Measurements from ENCODE around the gene CBLB. TPM values are rescaled to one million over a fixed set of nuclear protein-coding genes. Genes with fewer than 3 reads are reported as not detected.
A peak's percentile ranks its signal among the peaks of the same experiment; 100 is the strongest.

The CBLB gene
- total RNA-seq, 1 donor from 2014 or later: 29.7 TPM

DNA sequence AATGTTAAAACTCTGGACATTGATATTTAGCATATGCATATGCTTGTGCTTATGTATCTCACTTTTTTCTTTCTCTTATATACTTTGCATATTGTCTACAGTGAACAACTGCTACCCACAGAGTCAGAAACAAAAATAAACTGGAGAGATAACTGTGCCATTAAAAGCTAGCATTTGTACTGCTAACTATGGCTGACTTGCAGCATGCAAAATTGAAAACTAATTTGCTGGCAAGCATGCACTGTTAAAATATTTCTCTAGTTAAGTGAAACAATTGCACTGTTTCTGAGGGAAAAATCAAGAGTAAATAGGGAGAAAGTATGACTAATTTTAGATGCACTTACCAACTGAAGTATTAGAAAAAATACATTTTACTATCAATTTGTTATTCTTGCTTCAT, 177.8 kb downstream of the CBLB start:
- DNase-seq (no peak), ATAC-seq (no peak)
- Histone ChIP-seq H3K4me1 (peaks cover 5% of the 10 kb centered on the region), H3K4me3 (no peak overlapping the region), H3K27me3 (ENCODE audit: low read depth) (no peaks in the 10 kb centered on the region), H3K27ac (no peak overlapping the region), H3K9me3 (no peaks in the 10 kb centered on the region), H3K36me3 (peaks cover 16% of the 10 kb centered on the region)
- intact Hi-C loops (cut with DNase I): no loop called here
- TF ChIP-seq, protein P1, sequence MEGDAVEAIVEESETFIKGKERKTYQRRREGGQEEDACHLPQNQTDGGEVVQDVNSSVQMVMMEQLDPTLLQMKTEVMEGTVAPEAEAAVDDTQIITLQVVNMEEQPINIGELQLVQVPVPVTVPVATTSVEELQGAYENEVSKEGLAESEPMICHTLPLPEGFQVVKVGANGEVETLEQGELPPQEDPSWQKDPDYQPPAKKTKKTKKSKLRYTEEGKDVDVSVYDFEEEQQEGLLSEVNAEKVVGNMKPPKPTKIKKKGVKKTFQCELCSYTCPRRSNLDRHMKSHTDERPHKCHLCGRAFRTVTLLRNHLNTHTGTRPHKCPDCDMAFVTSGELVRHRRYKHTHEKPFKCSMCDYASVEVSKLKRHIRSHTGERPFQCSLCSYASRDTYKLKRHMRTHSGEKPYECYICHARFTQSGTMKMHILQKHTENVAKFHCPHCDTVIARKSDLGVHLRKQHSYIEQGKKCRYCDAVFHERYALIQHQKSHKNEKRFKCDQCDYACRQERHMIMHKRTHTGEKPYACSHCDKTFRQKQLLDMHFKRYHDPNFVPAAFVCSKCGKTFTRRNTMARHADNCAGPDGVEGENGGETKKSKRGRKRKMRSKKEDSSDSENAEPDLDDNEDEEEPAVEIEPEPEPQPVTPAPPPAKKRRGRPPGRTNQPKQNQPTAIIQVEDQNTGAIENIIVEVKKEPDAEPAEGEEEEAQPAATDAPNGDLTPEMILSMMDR (IDR thresholded peaks at IDR 0.05): no peak

DNA sequence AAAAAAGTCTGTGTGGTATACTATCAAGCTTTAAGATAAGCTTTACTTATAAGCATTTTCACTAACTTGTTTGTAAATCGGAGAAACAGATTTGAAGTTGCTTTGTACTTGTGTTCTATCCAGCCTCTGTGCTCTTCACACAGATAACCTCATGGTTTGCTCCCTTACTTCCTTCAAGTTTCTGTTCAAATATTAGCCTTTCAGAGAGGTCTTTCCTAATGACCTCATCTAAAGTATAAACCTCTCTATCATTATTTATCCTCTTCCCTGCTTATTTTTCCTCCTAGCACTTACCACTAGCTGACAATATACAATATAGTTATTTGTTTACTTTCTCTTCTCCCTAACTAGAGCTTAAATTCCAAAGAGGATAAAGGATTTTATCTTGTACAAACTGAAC, 180.0 kb downstream of the CBLB start:
- H3K27me3 ChIP-seq (ENCODE audit: low read depth): no peaks in the 10 kb centered on the region
- no peaks in the 10 kb centered on the region for H3K9me3 ChIP-seq
- no peak overlapping the region for H3K4me3 ChIP-seq
- no peak overlapping the region for H3K27ac ChIP-seq
- ATAC-seq: no peak
- intact Hi-C loops (cut with DNase I): loop anchor here (10.0 kb wide), 1 partner anchor 916 kb away; no protein-coding TSS in a partner anchor
- no peak for DNase-seq
- peaks cover 26% of the 10 kb centered on the region for H3K36me3 ChIP-seq
- peaks cover 5% of the 10 kb centered on the region for H3K4me1 ChIP-seq
- TF ChIP-seq, protein P1 (IDR thresholded peaks at IDR 0.05): no peak

DNA sequence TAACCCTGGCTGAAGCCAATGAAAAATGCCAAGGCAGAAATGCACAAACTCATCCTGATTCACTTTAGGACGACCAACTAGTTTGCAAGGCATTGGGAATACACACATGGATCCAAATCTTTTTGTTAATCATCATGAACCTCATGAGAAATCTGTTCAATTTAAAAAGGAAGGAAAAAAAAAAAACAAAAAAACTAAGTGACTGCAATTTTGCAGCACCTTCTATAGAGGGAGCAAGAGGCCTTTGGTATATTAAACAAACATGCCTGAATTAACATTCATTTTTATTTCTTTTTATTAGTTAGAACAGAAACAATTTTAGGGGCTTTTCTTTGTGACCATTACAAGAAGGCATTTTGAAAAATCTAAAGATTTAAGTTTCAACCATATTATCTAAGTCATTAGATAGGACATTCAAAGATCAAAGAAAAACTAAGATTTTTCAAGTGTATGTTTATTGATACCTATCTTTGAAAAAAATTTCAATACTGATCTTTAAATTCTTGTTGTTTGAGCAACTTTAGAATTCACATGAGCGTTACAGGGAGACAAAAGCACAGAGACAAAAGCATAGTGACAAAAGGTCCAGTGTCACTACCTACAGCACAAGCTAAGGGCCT, 182.4 kb downstream of the CBLB start:
- no peak overlapping the region for H3K4me3 ChIP-seq
- intact Hi-C loops (cut with DNase I): loop anchor here (10.0 kb wide), 1 partner anchor 918 kb away; no protein-coding TSS in a partner anchor
- DNase-seq (no peak), ATAC-seq (peak in 1 of 2 donors; percentile 44)
- no peak overlapping the region for H3K27ac ChIP-seq
- peaks cover 5% of the 10 kb centered on the region for H3K4me1 ChIP-seq
- peaks cover 16% of the 10 kb centered on the region for H3K36me3 ChIP-seq
- no peaks in the 10 kb centered on the region for H3K27me3 ChIP-seq (ENCODE audit: low read depth)
- no peaks in the 10 kb centered on the region for H3K9me3 ChIP-seq
- TF ChIP-seq, protein P1 (IDR thresholded peaks at IDR 0.05): peak; percentile 79

DNA sequence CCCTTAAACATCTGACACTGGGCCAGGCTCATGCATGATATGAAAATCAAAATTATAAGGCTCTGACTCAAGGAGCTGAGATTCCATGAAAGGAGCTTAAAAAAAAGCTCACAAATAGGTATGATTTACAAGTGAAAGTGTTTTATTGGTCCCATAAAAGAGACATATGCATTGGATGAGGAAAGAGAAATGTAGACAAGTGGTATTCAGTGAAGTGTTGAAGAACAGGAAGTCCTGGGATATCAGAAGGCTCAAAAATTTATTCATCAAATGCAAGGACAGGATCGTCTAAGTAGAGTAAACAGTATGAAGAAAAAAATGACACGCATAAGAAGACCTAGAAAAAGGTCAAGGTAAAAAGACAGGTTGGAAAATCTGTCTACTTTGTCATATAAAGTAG, 188.9 kb downstream of the CBLB start:
- Histone ChIP-seq H3K4me3 (no peak overlapping the region), H3K27me3 (ENCODE audit: low read depth) (no peaks in the 10 kb centered on the region), H3K4me1 (no peaks in the 10 kb centered on the region), H3K27ac (no peak overlapping the region), H3K36me3 (peaks cover 64% of the 10 kb centered on the region), H3K9me3 (no peaks in the 10 kb centered on the region)
- no peak for DNase-seq
- intact Hi-C loops (cut with DNase I): loop anchor here (10.0 kb wide), 1 partner anchor 925 kb away; no protein-coding TSS in a partner anchor
- ATAC-seq: no peak
- TF ChIP-seq, protein P1 (IDR thresholded peaks at IDR 0.05): no peak

DNA sequence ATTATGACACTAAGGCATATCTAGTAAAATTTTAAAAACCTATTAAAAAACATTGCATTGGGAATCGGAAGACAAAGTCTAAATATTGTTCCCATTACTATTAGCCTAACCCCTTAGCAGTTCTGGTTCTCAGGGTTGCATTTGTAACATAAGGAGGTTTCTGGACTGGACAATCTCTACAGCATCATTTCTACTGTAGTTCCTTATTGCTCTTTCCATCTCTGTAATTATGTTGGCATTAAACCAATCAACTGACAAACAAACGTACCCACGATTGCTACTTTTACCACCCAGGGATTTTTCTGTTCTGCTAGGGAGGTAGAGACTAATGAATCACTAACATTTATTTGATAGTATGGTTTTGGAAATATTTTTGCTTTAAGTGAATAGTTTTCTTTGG, 190.8 kb downstream of the CBLB start:
- H3K4me1 ChIP-seq: no peaks in the 10 kb centered on the region
- TF ChIP-seq, protein P1 (IDR thresholded peaks at IDR 0.05): no peak
- no peak overlapping the region for H3K27ac ChIP-seq
- H3K4me3 ChIP-seq: no peak overlapping the region
- peaks cover 73% of the 10 kb centered on the region for H3K36me3 ChIP-seq
- no peak for DNase-seq
- no peaks in the 10 kb centered on the region for H3K9me3 ChIP-seq
- intact Hi-C loops (cut with DNase I): no loop called here
- no peak for ATAC-seq
- no peaks in the 10 kb centered on the region for H3K27me3 ChIP-seq (ENCODE audit: low read depth)

Data from lower lobe of right lung (tissue), 2 donors.